Panc1 (cell line): ENCODE measurements around the gene SDK2. TPM values are rescaled to one million over a fixed set of nuclear protein-coding genes. Genes with fewer than 3 reads are reported as not detected.

Experiments used
- ATAC-seq: fragments of 200-7000 bp; cut with Tn5 transposase; 2 replicates; pipeline ENCODE4 v1.9.1; 2020; ENCODE audit warnings: mild to moderate bottlenecking, moderate library complexity
- BruUV-seq: library from RNA; stranded (reverse); fragments of 400-500 nt; replicated peaks from 2 replicates; lab custom pipeline; 2021; lab: Mats Ljungman, UMichigan
- CTCF ChIA-PET: fragments of 300-600 bp; sonication (Branson Sonifier 250); formaldehyde crosslinking; loops from one replicate; lab custom pipeline; 2022; ENCODE audit warnings: antibody characterized with exemption; lab: Charles Lee
- POLR2A ChIA-PET: fragments of 300-600 bp; sonication (Branson Sonifier 250); formaldehyde crosslinking; loops from one replicate; lab custom pipeline; 2022; ENCODE audit warnings: antibody characterized with exemption; lab: Charles Lee
- DNase-seq: peaks from one replicate; pipeline ENCODE4 v3.0.0-alpha.2; 2010; ENCODE audit warnings: low read depth, low spot score
- H3K27ac ChIP-seq: 2 replicates; pipeline ENCODE4 v1.5.1; 2011; ENCODE audit warnings: mild to moderate bottlenecking, low read length, inconsistent platforms
- H3K27me3 ChIP-seq: fragments of 200-500 bp; sonication (Bioruptor generic); 2 replicates; pipeline ENCODE4 v1.6.0; 2014; ENCODE audit warnings: low read length, inconsistent platforms; ENCODE audit not compliant: control insufficient read depth, insufficient read depth
- H3K36me3 ChIP-seq: fragments of 200-500 bp; sonication (Bioruptor generic); 2 replicates; pipeline ENCODE4 v1.5.1; 2014; ENCODE audit warnings: inconsistent platforms, mild to moderate bottlenecking, low read length, moderate library complexity; ENCODE audit not compliant: control insufficient read depth, insufficient read depth
- H3K4me1 ChIP-seq: 2 replicates; pipeline ENCODE4 v1.5.1; 2011; ENCODE audit warnings: inconsistent platforms, mild to moderate bottlenecking, low read length, moderate library complexity; ENCODE audit not compliant: control insufficient read depth, insufficient read depth
- H3K4me3 ChIP-seq, 2 experiments: 2 replicates each; pipeline ENCODE4 v1.5.1; 2011 to 2012; ENCODE audit warnings: low read depth in 2 of 2, low read length in 2 of 2, mild to moderate bottlenecking in 2 of 2, inconsistent platforms in 1 of 2, moderate library complexity in 1 of 2
- H3K9me3 ChIP-seq: fragments of 200-500 bp; sonication (Bioruptor generic); 2 replicates; pipeline ENCODE4 v1.5.1; 2014; ENCODE audit warnings: low read depth, mild to moderate bottlenecking, inconsistent platforms, low read length, moderate library complexity; ENCODE audit not compliant: control insufficient read depth, insufficient read depth
- CTCF ChIP-seq: fragments of 450-650 bp; IDR thresholded peaks from 2 replicates; pipeline ENCODE4 v1.5.1; 2017; ENCODE audit warnings: mild to moderate bottlenecking
- POLR2AphosphoS5 ChIP-seq: IDR thresholded peaks from 2 replicates; pipeline ENCODE4 v1.6.1; 2012; ENCODE audit warnings: mild to moderate bottlenecking, low read depth, low read length, moderate library complexity
- REST ChIP-seq, 2 experiments: IDR thresholded peaks; 2 replicates each; pipeline ENCODE4 v1.6.1; 2011 to 2012; ENCODE audit warnings: low read depth in 2 of 2, control low read depth in 1 of 2, low read length in 1 of 2, mild to moderate bottlenecking in 1 of 2, moderate library complexity in 1 of 2; ENCODE audit not compliant: insufficient read depth in 1 of 2
- SIN3A ChIP-seq: IDR thresholded peaks from 2 replicates; pipeline ENCODE4 v1.6.1; 2012; ENCODE audit warnings: low read depth, mild to moderate bottlenecking, low read length, moderate library complexity, borderline replicate concordance; ENCODE audit not compliant: insufficient read depth
- TCF7L2 ChIP-seq: IDR thresholded peaks from 2 replicates; pipeline ENCODE4 v1.6.1; 2011; ENCODE audit warnings: mild to moderate bottlenecking, low read depth, low read length, inconsistent platforms
- in situ Hi-C: cut with HindIII; loops from 2 replicates; pipeline ENCODE4 v1.10.0; 2016; ENCODE audit warnings: low sequenced_read_pairs, low pct_unique_long_range_greater_than_20kb
- intact Hi-C: fragments of 100-400 bp; cut with micrococcal nuclease; formaldehyde crosslinking; loops from one replicate; pipeline ENCODE4 v1.10.0; 2022; ENCODE audit not compliant: unreplicated experiment
- total RNA-seq: library from RNA; stranded (reverse); gene quantifications from one replicate; pipeline ENCODE4 v1.2.1, GENCODE V29; 2021; ENCODE audit not compliant: unreplicated experiment

SDK2 gene
- total RNA-seq, 1 experiment from 2014 or later: 0.41 TPM

- Histone ChIP-seq H3K4me1 (no peaks in the 10 kb centered on the region), H3K27me3 (no peaks in the 10 kb centered on the region), H3K9me3 (no peaks in the 10 kb centered on the region), H3K36me3 (no peaks in the 10 kb centered on the region), H3K27ac (no peak overlapping the region), H3K4me3 (no peak overlapping the region)
- no TSS peak for BruUV-seq
- ChIA-PET CTCF (no interaction called here), POLR2A (no interaction called here)
- ATAC-seq: no peak
- TF ChIP-seq SIN3A (no peak), REST (IDR thresholded peaks at IDR 0.05; ENCODE audit: insufficient read depth in 1 of 2, low read depth in 2 of 2, low read length in 1 of 2) (no peak), POLR2AphosphoS5 (no peak)
- in situ Hi-C loops (no loop called here), intact Hi-C loops (no loop called here)
- no peak for DNase-seq
Measured at GRCh38 chr17:73331060-73331459, 313.2 kb downstream of the SDK2 start.

GRCh38 chr17:73327676-73328075, 316.6 kb downstream of the SDK2 start:
- ChIA-PET CTCF (no interaction called here), POLR2A (no interaction called here)
- no peaks in the 10 kb centered on the region for H3K27me3 ChIP-seq
- no TSS peak for BruUV-seq
- no peak overlapping the region for H3K27ac ChIP-seq
- DNase-seq (no peak), ATAC-seq (no peak)
- H3K4me1 ChIP-seq: no peaks in the 10 kb centered on the region
- TF ChIP-seq REST (IDR thresholded peaks at IDR 0.05; ENCODE audit: insufficient read depth in 1 of 2, low read depth in 2 of 2, low read length in 1 of 2) (no peak), CTCF (no peak), TCF7L2 (no peak), SIN3A (no peak), POLR2AphosphoS5 (no peak)
- in situ Hi-C loops: no loop called here
- intact Hi-C loops: no loop called here
- no peaks in the 10 kb centered on the region for H3K36me3 ChIP-seq
- H3K4me3 ChIP-seq: no peak overlapping the region
- no peaks in the 10 kb centered on the region for H3K9me3 ChIP-seq
